Endodermal cell (in vitro differentiated cells): ENCODE data around the gene PTPRN2. TPM values are rescaled to one million over a fixed set of nuclear protein-coding genes. Genes with fewer than 3 reads are reported as not detected.

ENCODE experiments used
- DNase-seq: peaks from one replicate; pipeline ENCODE4 v3.0.0-alpha.2; 2017
- H3K27ac ChIP-seq: 2 replicates; pipeline ENCODE4 v1.5.1; 2013; ENCODE audit warnings: mild to moderate bottlenecking, low read depth, low read length, moderate library complexity
- H3K27me3 ChIP-seq: 2 replicates; pipeline ENCODE4 v1.6.1; 2013; ENCODE audit warnings: mild to moderate bottlenecking, low read length, moderate library complexity; ENCODE audit not compliant: insufficient read depth, control insufficient read depth, poor library complexity, severe bottlenecking
- H3K36me3 ChIP-seq: 2 replicates; pipeline ENCODE4 v1.7.0; 2013; ENCODE audit warnings: mild to moderate bottlenecking, low read length, moderate library complexity; ENCODE audit not compliant: control insufficient read depth, insufficient read depth
- H3K4me1 ChIP-seq: one replicate; pipeline ENCODE4 v1.7.0; 2013; ENCODE audit warnings: low read length; ENCODE audit not compliant: control insufficient read depth, insufficient read depth
- H3K4me3 ChIP-seq: 2 replicates; pipeline ENCODE4 v1.5.1; 2013; ENCODE audit warnings: mild to moderate bottlenecking, low read length, moderate library complexity
- H3K9ac ChIP-seq: 2 replicates; pipeline ENCODE4 v1.6.1; 2013; ENCODE audit warnings: mild to moderate bottlenecking, low read length, moderate library complexity; ENCODE audit not compliant: poor library complexity, severe bottlenecking; ENCODE audit errors: extremely low read depth
- H3K9me3 ChIP-seq: 2 replicates; pipeline ENCODE4 v1.6.1; 2013; ENCODE audit warnings: mild to moderate bottlenecking, low read length, moderate library complexity; ENCODE audit not compliant: control insufficient read depth
- H3K27ac Mint-ChIP-seq: 2 replicates; pipeline ENCODE4 v1.8.0; 2020; ENCODE audit warnings: mixed read lengths
- H3K27me3 Mint-ChIP-seq: 2 replicates; pipeline ENCODE4 v1.8.0; 2021; ENCODE audit warnings: mild to moderate bottlenecking, mixed read lengths; ENCODE audit not compliant: insufficient read depth
- H3K36me3 Mint-ChIP-seq: 2 replicates; pipeline ENCODE4 v1.8.0; 2020; ENCODE audit warnings: low read depth, mixed read lengths
- H3K4me1 Mint-ChIP-seq: 2 replicates; pipeline ENCODE4 v1.8.0; 2020; ENCODE audit warnings: mixed read lengths
- H3K4me3 Mint-ChIP-seq: 2 replicates; pipeline ENCODE4 v1.8.0; 2020; ENCODE audit warnings: mild to moderate bottlenecking, moderate library complexity, mixed read lengths
- H3K9me3 Mint-ChIP-seq: 2 replicates; pipeline ENCODE4 v1.8.0; 2020; ENCODE audit warnings: mild to moderate bottlenecking, mixed read lengths
- CTCF ChIP-seq: fragments of 200-600 bp; sonication (generic); conservative IDR thresholded peaks from 2 replicates; pipeline ENCODE4 v1.5.0; 2021; ENCODE audit warnings: antibody characterized with exemption, mild to moderate bottlenecking
- WGBS, 2 experiments: methylation state at CpG; one replicate each; pipeline versions ENCODE4 v1.1.5 to v1.1.7; 2013; ENCODE audit warnings: missing lambda C conversion rate in 2 of 2, mixed read lengths in 1 of 2; ENCODE audit not compliant: insufficient coverage in 1 of 2, insufficient read length in 1 of 2; 5-methylcytosine and 5-hydroxymethylcytosine counted together
- total RNA-seq, 2 donors: library from RNA; stranded (reverse); fragmentation: NEBNext Ultra II Directional in 1 of 2; extraction: Animal tissue kit (Norgen Biotek cat#: 25700) in 1 of 2; gene quantifications; 2 replicates in 1 of 2; 3 replicates in 1 of 2; pipeline ENCODE4 v1.2.1, GENCODE V29; 2021

PTPRN2 gene
- total RNA-seq, 2 donors from 2014 or later, result 0.69 to 1.2 TPM

- Histone ChIP-seq H3K4me3 (no peak overlapping the region), H3K9ac (no peak overlapping the region), H3K4me1 (no peaks in the 10 kb centered on the region), H3K9me3 (peaks cover 55% of the 10 kb centered on the region), H3K36me3 (no peaks in the 10 kb centered on the region), H3K27me3 (no peaks in the 10 kb centered on the region), H3K27ac (no peak overlapping the region)
- H3K27ac Mint-ChIP-seq, result no peak overlapping the region
- H3K36me3 Mint-ChIP-seq, result peaks cover 6% of the 10 kb centered on the region
- H3K4me3 Mint-ChIP-seq, result no peak overlapping the region
- no peak for DNase-seq
- no peaks in the 10 kb centered on the region for H3K27me3 Mint-ChIP-seq
- WGBS, 2 experiments, result 83 to 84% methylated on average over 15 of the region's 15 CpGs
- peaks cover 2% of the 10 kb centered on the region for H3K9me3 Mint-ChIP-seq
- no peak for TF ChIP-seq CTCF
- no peaks in the 10 kb centered on the region for H3K4me1 Mint-ChIP-seq
These were observed 4.3 kb upstream of the PTPRN2 start for GRCh38 chr7:158591944-158592343.

- Histone ChIP-seq H3K9me3 (peaks cover 45% of the 10 kb centered on the region), H3K4me1 (no peaks in the 10 kb centered on the region), H3K27ac (no peak overlapping the region), H3K4me3 (no peak overlapping the region), H3K27me3 (no peaks in the 10 kb centered on the region), H3K36me3 (no peaks in the 10 kb centered on the region), H3K9ac (no peak overlapping the region)
- TF ChIP-seq CTCF, result no peak
- WGBS, 2 experiments, result 86 to 87% methylated on average over 11 to 12 of the region's 12 CpGs
- DNase-seq, result no peak
- Mint-ChIP-seq H3K27ac (no peak overlapping the region), H3K27me3 (peaks cover 13% of the 10 kb centered on the region), H3K4me1 (no peaks in the 10 kb centered on the region), H3K4me3 (no peak overlapping the region), H3K9me3 (no peaks in the 10 kb centered on the region), H3K36me3 (no peaks in the 10 kb centered on the region)
These were observed 2.5 kb upstream of the PTPRN2 start for GRCh38 chr7:158590181-158590530.

GRCh38 chr7:158589653-158590052 lies 2.0 kb upstream of the PTPRN2 start:
- no peaks in the 10 kb centered on the region for H3K9me3 Mint-ChIP-seq

More at GRCh38 chr7:158589653-158590052, 2.0 kb upstream of the PTPRN2 start:
- Mint-ChIP-seq H3K4me3 (no peak overlapping the region), H3K36me3 (no peaks in the 10 kb centered on the region), H3K27ac (no peak overlapping the region), H3K4me1 (no peaks in the 10 kb centered on the region), H3K27me3 (peaks cover 18% of the 10 kb centered on the region)
- 56 to 86% methylated on average over 1 of the region's 1 CpG for WGBS, 2 experiments
- Histone ChIP-seq H3K4me1 (no peaks in the 10 kb centered on the region), H3K27ac (no peak overlapping the region), H3K9me3 (peaks cover 45% of the 10 kb centered on the region), H3K4me3 (no peak overlapping the region), H3K27me3 (no peaks in the 10 kb centered on the region), H3K9ac (no peak overlapping the region), H3K36me3 (no peaks in the 10 kb centered on the region)
- no peak for DNase-seq
- TF ChIP-seq CTCF, result no peak
